ENCODE results near the gene GLI3. TPM values are rescaled to one million over a fixed set of nuclear protein-coding genes. Genes with fewer than 3 reads are reported as not detected.

The GLI3 gene
- total RNA-seq, 1 donor from 2014 or later, result 2.2 TPM

- Histone ChIP-seq H3K9me3 (no peaks in the 10 kb centered on the region), H3K27me3 (no peaks in the 10 kb centered on the region), H3K4me1 (peaks cover 0 to 5% of the 10 kb centered on the region in 2 donors), H3K27ac (no peak overlapping the region), H3K36me3 (no peaks in the 10 kb centered on the region), H3K4me3 (no peak overlapping the region)
- intact Hi-C loops (cut with DNase I), result no loop called here
- DNase-seq (ENCODE audit: low spot score in 2 of 2), result no peak
- TF ChIP-seq CTCF (IDR thresholded peaks at IDR 0.05), result no peak
Observed at GRCh38 chr7:42099066-42099465, 137.9 kb downstream of the GLI3 start.

GRCh38 chr7:42097752-42098151, 139.3 kb downstream of the GLI3 start:
- no peak for DNase-seq (ENCODE audit: low spot score in 2 of 2)
- no peaks in the 10 kb centered on the region for H3K9me3 ChIP-seq
- TF ChIP-seq CTCF (IDR thresholded peaks at IDR 0.05), result no peak
- H3K4me1 ChIP-seq, result peaks cover 0 to 5% of the 10 kb centered on the region in 2 donors
- H3K4me3 ChIP-seq, result no peak overlapping the region
- no peaks in the 10 kb centered on the region for H3K36me3 ChIP-seq
- H3K27ac ChIP-seq, result no peak overlapping the region
- intact Hi-C loops (cut with DNase I), result no loop called here
- H3K27me3 ChIP-seq, result no peaks in the 10 kb centered on the region

- no peak overlapping the region for H3K27ac ChIP-seq
Observed at GRCh38 chr7:42096681-42097561, 140.1 kb downstream of the GLI3 start.

GRCh38 chr7:42096268-42096667, 140.7 kb downstream of the GLI3 start:
- H3K27me3 ChIP-seq, result no peaks in the 10 kb centered on the region
- no peak overlapping the region for H3K27ac ChIP-seq
- TF ChIP-seq CTCF (IDR thresholded peaks at IDR 0.05), result no peak
- H3K36me3 ChIP-seq, result no peaks in the 10 kb centered on the region
- DNase-seq (ENCODE audit: low spot score in 2 of 2), result no peak
- intact Hi-C loops (cut with DNase I), result no loop called here
- H3K9me3 ChIP-seq, result no peaks in the 10 kb centered on the region
- no peak overlapping the region for H3K4me3 ChIP-seq
- peaks cover 0 to 5% of the 10 kb centered on the region in 2 donors for H3K4me1 ChIP-seq

More at GRCh38 chr7:42096681-42097561, 140.1 kb downstream of the GLI3 start:
- intact Hi-C loops (cut with DNase I), result no loop called here
- no peak overlapping the region for H3K4me3 ChIP-seq
- no peaks in the 10 kb centered on the region for H3K27me3 ChIP-seq
- no peak for DNase-seq (ENCODE audit: low spot score in 2 of 2)
- TF ChIP-seq CTCF (IDR thresholded peaks at IDR 0.05), result no peak
- H3K4me1 ChIP-seq, result peaks cover 0 to 5% of the 10 kb centered on the region in 2 donors
- no peaks in the 10 kb centered on the region for H3K36me3 ChIP-seq
- no peaks in the 10 kb centered on the region for H3K9me3 ChIP-seq

GRCh38 chr7:42095791-42096190, 141.2 kb downstream of the GLI3 start:
- Histone ChIP-seq H3K27ac (no peak overlapping the region), H3K4me1 (peaks cover 0 to 5% of the 10 kb centered on the region in 2 donors), H3K27me3 (no peaks in the 10 kb centered on the region), H3K9me3 (no peaks in the 10 kb centered on the region), H3K4me3 (no peak overlapping the region), H3K36me3 (no peaks in the 10 kb centered on the region)
- no peak for DNase-seq (ENCODE audit: low spot score in 2 of 2)
- TF ChIP-seq CTCF (IDR thresholded peaks at IDR 0.05), result no peak
- intact Hi-C loops (cut with DNase I), result no loop called here
